B cell (primary cell): ENCODE results near the gene ZDHHC11. TPM values are rescaled to one million over a fixed set of nuclear protein-coding genes. Genes with fewer than 3 reads are reported as not detected.
"Not testable (repeated sequence)": the region's sequence is repeated elsewhere in the genome, so short reads cannot be mapped to it uniquely, and the experiment has no call there.

Source experiments
- ATAC-seq: fragments of 200-7000 bp; cut with Tn5 transposase; one replicate; pipeline ENCODE4 v1.10.0; 2021; ENCODE audit warnings: low read depth, mild to moderate bottlenecking, moderate number of reproducible peaks, moderate library complexity
- CTCF ChIA-PET: fragments of 350-600 bp; sonication (Branson Sonifier 250); formaldehyde crosslinking; loops from one replicate; lab custom pipeline; 2021; ENCODE audit warnings: antibody characterized with exemption, inconsistent platforms; lab: Charles Lee
- POLR2A ChIA-PET: fragments of 350-600 bp; sonication (Branson Sonifier 250); formaldehyde crosslinking; loops from one replicate; lab custom pipeline; 2021; ENCODE audit warnings: antibody characterized with exemption; lab: Charles Lee
- DNase-seq: peaks from one replicate; pipeline ENCODE4 v3.0.0; 2013
- H2AFZ ChIP-seq: 2 replicates; pipeline ENCODE4 v1.6.1; 2012; ENCODE audit warnings: mild to moderate bottlenecking, low read depth, low read length; ENCODE audit not compliant: insufficient read depth, poor library complexity, severe bottlenecking
- H3K27ac ChIP-seq, 2 donors: 1 replicate in 1 of 2; 2 replicates in 1 of 2; pipeline ENCODE4 v1.5.1; 2012 to 2013; ENCODE audit warnings: low read length in 2 of 2, mild to moderate bottlenecking in 2 of 2, moderate library complexity in 1 of 2
- H3K27me3 ChIP-seq, 4 experiments: fragments of 200-600 bp in 1 of 4; sonication (generic) in 1 of 4; replicated peaks in 1 of 4; 1 replicate in 2 of 4; 2 replicates in 2 of 4; pipeline versions ENCODE4 v1.6.1 to v1.7.0; 2013 to 2016; ENCODE audit warnings: low read length in 3 of 4, mild to moderate bottlenecking in 2 of 4, mixed read lengths in 1 of 4, moderate library complexity in 1 of 4; ENCODE audit not compliant: insufficient read depth in 4 of 4, control insufficient read depth in 3 of 4; ENCODE audit errors: control extremely low read depth in 1 of 4
- H3K36me3 ChIP-seq, 2 experiments: replicated peaks in 1 of 2; 1 replicate in 1 of 2; 2 replicates in 1 of 2; pipeline versions ENCODE4 v1.6.1 to v1.7.1; 2013; ENCODE audit warnings: low read length in 1 of 2; ENCODE audit not compliant: insufficient read depth in 2 of 2, control insufficient read depth in 1 of 2; ENCODE audit errors: control extremely low read depth in 1 of 2, extremely low read depth in 1 of 2
- H3K4me1 ChIP-seq, 2 donors: fragments of 200-600 bp in 1 of 2; sonication (generic) in 1 of 2; 1 replicate in 1 of 2; 2 replicates in 1 of 2; pipeline versions ENCODE4 v1.5.1 to v1.6.1; 2013 to 2017; ENCODE audit warnings: low read length in 2 of 2; ENCODE audit not compliant: control insufficient read depth in 2 of 2, insufficient read depth in 2 of 2
- H3K4me2 ChIP-seq: replicated peaks from 2 replicates; pipeline ENCODE3; 2012; ENCODE audit warnings: mild to moderate bottlenecking, low read depth, low read length; ENCODE audit not compliant: poor library complexity, severe bottlenecking
- H3K4me3 ChIP-seq, 5 experiments: fragments of 200-600 bp in 1 of 5; sonication (generic) in 1 of 5; 1 replicate in 3 of 5; 2 replicates in 2 of 5; pipeline versions ENCODE4 v1.5.1 to v1.7.0; 2011 to 2016; ENCODE audit warnings: low read length in 4 of 5, mild to moderate bottlenecking in 4 of 5, low read depth in 2 of 5, control low read depth in 1 of 5, moderate library complexity in 1 of 5; ENCODE audit not compliant: insufficient read depth in 1 of 5; ENCODE audit errors: control extremely low read depth in 1 of 5, extremely low read depth in 1 of 5
- H3K79me2 ChIP-seq: fragments of 200-600 bp; sonication (generic); one replicate; pipeline ENCODE4 v1.6.0; 2016; ENCODE audit warnings: low read length; ENCODE audit not compliant: control insufficient read depth, insufficient read depth
- H3K9ac ChIP-seq: fragments of 200-600 bp; sonication (generic); 2 replicates; pipeline ENCODE4 v1.6.1; 2017; ENCODE audit warnings: mild to moderate bottlenecking, low read length, moderate library complexity
- H3K9me3 ChIP-seq, 3 donors: one replicate each; pipeline versions ENCODE4 v1.6.1 to v1.7.1; 2013; ENCODE audit warnings: low read length in 2 of 3; ENCODE audit not compliant: control insufficient read depth in 2 of 3, insufficient read depth in 1 of 3; ENCODE audit errors: control extremely low read depth in 1 of 3
- H4K20me1 ChIP-seq: 2 replicates; pipeline ENCODE4 v1.6.0; 2012; ENCODE audit warnings: mild to moderate bottlenecking, low read length; ENCODE audit not compliant: insufficient read depth, control insufficient read depth, poor library complexity, severe bottlenecking
- H3K27ac Mint-ChIP-seq: one replicate; pipeline ENCODE4 v1.8.0; 2021; ENCODE audit warnings: mixed read lengths
- H3K27me3 Mint-ChIP-seq: one replicate; pipeline ENCODE4 v1.8.0; 2021; ENCODE audit warnings: mixed read lengths
- H3K4me1 Mint-ChIP-seq: one replicate; pipeline ENCODE4 v1.8.0; 2021; ENCODE audit warnings: mixed read lengths
- H3K4me3 Mint-ChIP-seq: one replicate; pipeline ENCODE4 v1.8.0; 2021; ENCODE audit warnings: mixed read lengths
- H3K9me3 Mint-ChIP-seq: one replicate; pipeline ENCODE4 v1.8.0; 2022; ENCODE audit warnings: mixed read lengths; ENCODE audit not compliant: insufficient read depth
- EZH2 ChIP-seq: IDR thresholded peaks from 2 replicates; pipeline ENCODE4 v1.6.1; 2012; ENCODE audit warnings: borderline replicate concordance, low read depth, mild to moderate bottlenecking, moderate library complexity, low read length; ENCODE audit not compliant: insufficient read depth, poor library complexity, severe bottlenecking
- WGBS: methylation state at CpG from one replicate; pipeline ENCODE4 v1.1.5; 2013; ENCODE audit warnings: missing lambda C conversion rate; ENCODE audit not compliant: insufficient coverage; 5-methylcytosine and 5-hydroxymethylcytosine counted together
- intact Hi-C: fragments of 100-400 bp; cut with micrococcal nuclease; formaldehyde crosslinking; loops from one replicate; pipeline ENCODE4 v1.10.0; 2022
- polyA plus RNA-seq: library from polyadenylated mRNA; depleted of rRNA; stranded (reverse); fragments of >200 nt; gene quantifications from 2 replicates; pipeline ENCODE4 v1.2.3, GENCODE V29; 2012
- total RNA-seq, 2 donors: library from RNA; stranded (reverse); fragments of 120-200 nt in 1 of 2; gene quantifications; 1 replicate in 1 of 2; 2 replicates in 1 of 2; pipeline versions ENCODE4 v1.2.3 to v1.2.4, GENCODE V29; 2013 to 2022
- TF ChIP-seq, protein P1 (sequence below): fragments of 200-600 bp; IDR thresholded peaks from one replicate; pipeline ENCODE4 v1.8.0; 2022; ENCODE audit warnings: antibody characterized with exemption, mild to moderate bottlenecking

The ZDHHC11 gene
- total and polyA plus RNA-seq, 2 donors (not counting 1 experiment from before 2014, with no cell fraction given), result 0.69 to 3.0 TPM

DNA sequence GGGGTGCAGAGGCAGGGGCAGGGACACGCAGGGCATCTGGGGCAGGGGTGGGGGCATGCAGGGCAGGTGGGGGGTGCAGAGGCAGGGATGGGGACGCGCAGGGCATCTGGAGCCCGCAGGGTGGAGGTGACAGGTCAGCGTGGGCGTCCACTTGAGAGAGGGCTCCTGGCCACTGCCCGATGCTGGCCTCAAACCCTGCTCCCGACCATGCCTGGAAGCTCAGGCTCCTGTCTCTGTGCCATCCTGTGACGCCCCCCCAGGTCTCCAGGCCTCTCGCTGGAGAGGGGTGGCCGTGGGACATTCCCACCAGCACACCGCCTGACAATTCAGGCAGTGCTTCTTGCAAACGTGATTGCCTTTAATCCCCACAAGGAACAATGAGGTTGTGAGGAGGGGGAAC, 99.3 kb downstream of the ZDHHC11 start:
- no peaks in the 10 kb centered on the region for H3K9me3 Mint-ChIP-seq

DNA sequence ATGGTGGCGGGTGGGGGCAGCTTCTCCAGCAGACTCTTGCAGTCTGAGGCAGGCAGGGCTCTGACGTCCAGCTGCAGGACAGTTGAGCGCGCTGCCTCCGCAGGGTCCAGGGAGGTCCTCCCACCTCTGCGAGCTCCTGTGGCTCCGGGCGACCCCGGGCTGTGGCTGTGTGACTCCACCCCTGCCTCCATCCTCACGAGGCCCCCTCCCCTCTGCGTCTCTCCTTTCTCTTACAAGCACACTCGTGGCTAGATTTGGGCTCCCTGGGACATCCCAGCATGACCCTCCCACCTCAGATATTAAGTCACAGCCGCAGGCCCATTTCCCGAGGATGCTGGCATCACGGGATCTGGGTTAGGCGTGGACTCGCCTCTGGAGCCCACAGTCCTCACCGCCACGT, 100.6 kb downstream of the ZDHHC11 start:
- H3K4me3 ChIP-seq, ATAC-seq, H4K20me1 ChIP-seq, H3K4me2 ChIP-seq, intact Hi-C loops, H3K79me2 ChIP-seq, H3K9me3 Mint-ChIP-seq, H3K4me1 Mint-ChIP-seq, H3K27ac ChIP-seq, H3K4me3 Mint-ChIP-seq, H3K36me3 ChIP-seq, POLR2A ChIA-PET, DNase-seq, CTCF ChIA-PET, H3K4me1 ChIP-seq, H3K27ac Mint-ChIP-seq, H2AFZ ChIP-seq, H3K9me3 ChIP-seq, H3K27me3 Mint-ChIP-seq, H3K27me3 ChIP-seq, H3K9ac ChIP-seq: not testable (repeated sequence)
- WGBS, result 89% methylated on average over 5 of the region's 19 CpGs

More for the DNA sequence above, 99.3 kb downstream of the ZDHHC11 start:
- H3K4me1 Mint-ChIP-seq, result no peaks in the 10 kb centered on the region
- H3K9ac ChIP-seq, result no peak overlapping the region
- H3K27me3 Mint-ChIP-seq, result peaks cover 3% of the 10 kb centered on the region
- POLR2A ChIA-PET, result no interaction called here
- CTCF ChIA-PET, result no interaction called here
- no peak overlapping the region for H3K27ac Mint-ChIP-seq
- TF ChIP-seq EZH2, result no peak
- TF ChIP-seq, protein P1, sequence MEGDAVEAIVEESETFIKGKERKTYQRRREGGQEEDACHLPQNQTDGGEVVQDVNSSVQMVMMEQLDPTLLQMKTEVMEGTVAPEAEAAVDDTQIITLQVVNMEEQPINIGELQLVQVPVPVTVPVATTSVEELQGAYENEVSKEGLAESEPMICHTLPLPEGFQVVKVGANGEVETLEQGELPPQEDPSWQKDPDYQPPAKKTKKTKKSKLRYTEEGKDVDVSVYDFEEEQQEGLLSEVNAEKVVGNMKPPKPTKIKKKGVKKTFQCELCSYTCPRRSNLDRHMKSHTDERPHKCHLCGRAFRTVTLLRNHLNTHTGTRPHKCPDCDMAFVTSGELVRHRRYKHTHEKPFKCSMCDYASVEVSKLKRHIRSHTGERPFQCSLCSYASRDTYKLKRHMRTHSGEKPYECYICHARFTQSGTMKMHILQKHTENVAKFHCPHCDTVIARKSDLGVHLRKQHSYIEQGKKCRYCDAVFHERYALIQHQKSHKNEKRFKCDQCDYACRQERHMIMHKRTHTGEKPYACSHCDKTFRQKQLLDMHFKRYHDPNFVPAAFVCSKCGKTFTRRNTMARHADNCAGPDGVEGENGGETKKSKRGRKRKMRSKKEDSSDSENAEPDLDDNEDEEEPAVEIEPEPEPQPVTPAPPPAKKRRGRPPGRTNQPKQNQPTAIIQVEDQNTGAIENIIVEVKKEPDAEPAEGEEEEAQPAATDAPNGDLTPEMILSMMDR, result no peak
- no peaks in the 10 kb centered on the region for H3K36me3 ChIP-seq
- H3K27me3 ChIP-seq, result no peaks in the 10 kb centered on the region
- no peaks in the 10 kb centered on the region for H4K20me1 ChIP-seq
- no CpG with 5 or more reads among the region's 13 CpGs for WGBS
- no peaks in the 10 kb centered on the region for H3K79me2 ChIP-seq
- intact Hi-C loops, result no loop called here
- H3K9me3 ChIP-seq, result no peaks in the 10 kb centered on the region
- DNase-seq, result no peak
- no peak overlapping the region for H2AFZ ChIP-seq
- no peaks in the 10 kb centered on the region for H3K4me1 ChIP-seq
- H3K4me2 ChIP-seq, result no peak overlapping the region
- H3K27ac ChIP-seq, result no peak overlapping the region
- no peak overlapping the region for H3K4me3 Mint-ChIP-seq
- no peak for ATAC-seq
- H3K4me3 ChIP-seq, result no peak overlapping the region
